B cell (primary cell): Measurements from ENCODE around the gene NAA60. TPM values are rescaled to one million over a fixed set of nuclear protein-coding genes. Genes with fewer than 3 reads are reported as not detected.
A peak's percentile ranks its signal among the peaks of the same experiment; 100 is the strongest.

Experiments used
- ATAC-seq: fragments of 200-7000 bp; cut with Tn5 transposase; one replicate; pipeline ENCODE4 v1.10.0; 2021; ENCODE audit warnings: low read depth, mild to moderate bottlenecking, moderate number of reproducible peaks, moderate library complexity
- CTCF ChIA-PET: fragments of 350-600 bp; sonication (Branson Sonifier 250); formaldehyde crosslinking; loops from one replicate; lab custom pipeline; 2021; ENCODE audit warnings: antibody characterized with exemption, inconsistent platforms; lab: Charles Lee
- POLR2A ChIA-PET: fragments of 350-600 bp; sonication (Branson Sonifier 250); formaldehyde crosslinking; loops from one replicate; lab custom pipeline; 2021; ENCODE audit warnings: antibody characterized with exemption; lab: Charles Lee
- DNase-seq: peaks from one replicate; pipeline ENCODE4 v3.0.0; 2013
- H2AFZ ChIP-seq: 2 replicates; pipeline ENCODE4 v1.6.1; 2012; ENCODE audit warnings: mild to moderate bottlenecking, low read depth, low read length; ENCODE audit not compliant: insufficient read depth, poor library complexity, severe bottlenecking
- H3K27ac ChIP-seq, 2 donors: 1 replicate in 1 of 2; 2 replicates in 1 of 2; pipeline ENCODE4 v1.5.1; 2012 to 2013; ENCODE audit warnings: low read length in 2 of 2, mild to moderate bottlenecking in 2 of 2, moderate library complexity in 1 of 2
- H3K27me3 ChIP-seq, 4 experiments: fragments of 200-600 bp in 1 of 4; sonication (generic) in 1 of 4; replicated peaks in 1 of 4; 1 replicate in 2 of 4; 2 replicates in 2 of 4; pipeline versions ENCODE4 v1.6.1 to v1.7.0; 2013 to 2016; ENCODE audit warnings: low read length in 3 of 4, mild to moderate bottlenecking in 2 of 4, mixed read lengths in 1 of 4, moderate library complexity in 1 of 4; ENCODE audit not compliant: insufficient read depth in 4 of 4, control insufficient read depth in 3 of 4; ENCODE audit errors: control extremely low read depth in 1 of 4
- H3K36me3 ChIP-seq, 2 experiments: replicated peaks in 1 of 2; 1 replicate in 1 of 2; 2 replicates in 1 of 2; pipeline versions ENCODE4 v1.6.1 to v1.7.1; 2013; ENCODE audit warnings: low read length in 1 of 2; ENCODE audit not compliant: insufficient read depth in 2 of 2, control insufficient read depth in 1 of 2; ENCODE audit errors: control extremely low read depth in 1 of 2, extremely low read depth in 1 of 2
- H3K4me1 ChIP-seq, 2 donors: fragments of 200-600 bp in 1 of 2; sonication (generic) in 1 of 2; 1 replicate in 1 of 2; 2 replicates in 1 of 2; pipeline versions ENCODE4 v1.5.1 to v1.6.1; 2013 to 2017; ENCODE audit warnings: low read length in 2 of 2; ENCODE audit not compliant: control insufficient read depth in 2 of 2, insufficient read depth in 2 of 2
- H3K4me2 ChIP-seq: replicated peaks from 2 replicates; pipeline ENCODE3; 2012; ENCODE audit warnings: mild to moderate bottlenecking, low read depth, low read length; ENCODE audit not compliant: poor library complexity, severe bottlenecking
- H3K4me3 ChIP-seq, 5 experiments: fragments of 200-600 bp in 1 of 5; sonication (generic) in 1 of 5; 1 replicate in 3 of 5; 2 replicates in 2 of 5; pipeline versions ENCODE4 v1.5.1 to v1.7.0; 2011 to 2016; ENCODE audit warnings: low read length in 4 of 5, mild to moderate bottlenecking in 4 of 5, low read depth in 2 of 5, control low read depth in 1 of 5, moderate library complexity in 1 of 5; ENCODE audit not compliant: insufficient read depth in 1 of 5; ENCODE audit errors: control extremely low read depth in 1 of 5, extremely low read depth in 1 of 5
- H3K79me2 ChIP-seq: fragments of 200-600 bp; sonication (generic); one replicate; pipeline ENCODE4 v1.6.0; 2016; ENCODE audit warnings: low read length; ENCODE audit not compliant: control insufficient read depth, insufficient read depth
- H3K9ac ChIP-seq: fragments of 200-600 bp; sonication (generic); 2 replicates; pipeline ENCODE4 v1.6.1; 2017; ENCODE audit warnings: mild to moderate bottlenecking, low read length, moderate library complexity
- H3K9me3 ChIP-seq, 3 donors: one replicate each; pipeline versions ENCODE4 v1.6.1 to v1.7.1; 2013; ENCODE audit warnings: low read length in 2 of 3; ENCODE audit not compliant: control insufficient read depth in 2 of 3, insufficient read depth in 1 of 3; ENCODE audit errors: control extremely low read depth in 1 of 3
- H4K20me1 ChIP-seq: 2 replicates; pipeline ENCODE4 v1.6.0; 2012; ENCODE audit warnings: mild to moderate bottlenecking, low read length; ENCODE audit not compliant: insufficient read depth, control insufficient read depth, poor library complexity, severe bottlenecking
- H3K27ac Mint-ChIP-seq: one replicate; pipeline ENCODE4 v1.8.0; 2021; ENCODE audit warnings: mixed read lengths
- H3K27me3 Mint-ChIP-seq: one replicate; pipeline ENCODE4 v1.8.0; 2021; ENCODE audit warnings: mixed read lengths
- H3K4me1 Mint-ChIP-seq: one replicate; pipeline ENCODE4 v1.8.0; 2021; ENCODE audit warnings: mixed read lengths
- H3K4me3 Mint-ChIP-seq: one replicate; pipeline ENCODE4 v1.8.0; 2021; ENCODE audit warnings: mixed read lengths
- H3K9me3 Mint-ChIP-seq: one replicate; pipeline ENCODE4 v1.8.0; 2022; ENCODE audit warnings: mixed read lengths; ENCODE audit not compliant: insufficient read depth
- CTCF ChIP-seq: fragments of 200-600 bp; IDR thresholded peaks from one replicate; pipeline ENCODE4 v1.8.0; 2022; ENCODE audit warnings: antibody characterized with exemption, mild to moderate bottlenecking
- EZH2 ChIP-seq: IDR thresholded peaks from 2 replicates; pipeline ENCODE4 v1.6.1; 2012; ENCODE audit warnings: borderline replicate concordance, low read depth, mild to moderate bottlenecking, moderate library complexity, low read length; ENCODE audit not compliant: insufficient read depth, poor library complexity, severe bottlenecking
- WGBS: methylation state at CpG from one replicate; pipeline ENCODE4 v1.1.5; 2013; ENCODE audit warnings: missing lambda C conversion rate; ENCODE audit not compliant: insufficient coverage; 5-methylcytosine and 5-hydroxymethylcytosine counted together
- intact Hi-C: fragments of 100-400 bp; cut with micrococcal nuclease; formaldehyde crosslinking; loops from one replicate; pipeline ENCODE4 v1.10.0; 2022
- polyA plus RNA-seq: library from polyadenylated mRNA; depleted of rRNA; stranded (reverse); fragments of >200 nt; gene quantifications from 2 replicates; pipeline ENCODE4 v1.2.3, GENCODE V29; 2012
- total RNA-seq, 2 donors: library from RNA; stranded (reverse); fragments of 120-200 nt in 1 of 2; gene quantifications; 1 replicate in 1 of 2; 2 replicates in 1 of 2; pipeline versions ENCODE4 v1.2.3 to v1.2.4, GENCODE V29; 2013 to 2022

NAA60 gene
- total and polyA plus RNA-seq, 2 donors (not counting 1 experiment from before 2014, with no cell fraction given), result 50.9 to 54.3 TPM

GRCh38 chr16:3454093-3454492 lies 10.6 kb downstream of the NAA60 start:
- H3K4me1 Mint-ChIP-seq, result peaks cover 20% of the 10 kb centered on the region
- no peaks in the 10 kb centered on the region for H3K27me3 ChIP-seq
- no peaks in the 10 kb centered on the region for H4K20me1 ChIP-seq
- H2AFZ ChIP-seq, result no peak overlapping the region
- intact Hi-C loops, result no loop called here
- ATAC-seq (no peak), DNase-seq (no peak)
- H3K4me3 ChIP-seq, result no peak overlapping the region
- H3K36me3 ChIP-seq, result peaks cover 0 to 3% of the 10 kb centered on the region in 2 experiments
- peaks cover 13 to 16% of the 10 kb centered on the region in 2 donors for H3K4me1 ChIP-seq
- no peak overlapping the region for H3K27ac ChIP-seq
- H3K27ac Mint-ChIP-seq, result no peak overlapping the region
- H3K27me3 Mint-ChIP-seq, result no peaks in the 10 kb centered on the region
- no peak overlapping the region for H3K4me2 ChIP-seq
- no peak overlapping the region for H3K9ac ChIP-seq
- POLR2A ChIA-PET, result no interaction called here
- H3K9me3 ChIP-seq, result no peaks in the 10 kb centered on the region
- WGBS, result 100% methylated on average over 4 of the region's 5 CpGs
- no peak overlapping the region for H3K4me3 Mint-ChIP-seq
- TF ChIP-seq CTCF (no peak), EZH2 (no peak)
- CTCF ChIA-PET, result no interaction called here
- H3K79me2 ChIP-seq, result peaks cover 22% of the 10 kb centered on the region
- H3K9me3 Mint-ChIP-seq, result no peaks in the 10 kb centered on the region

GRCh38 chr16:3454631-3455147 lies 11.2 kb downstream of the NAA60 start:
- peaks cover 3% of the 10 kb centered on the region for H4K20me1 ChIP-seq
- intact Hi-C loops, result loop anchor here (5.0 kb wide), 3 partner anchors 158 to 818 kb away; partner anchors contain the start of genes SLX4 and TFAP4
- Mint-ChIP-seq H3K27ac (no peak overlapping the region), H3K4me1 (peaks cover 25% of the 10 kb centered on the region), H3K4me3 (peak overlapping the region; percentile 6), H3K9me3 (no peaks in the 10 kb centered on the region), H3K27me3 (no peaks in the 10 kb centered on the region)
- no peak overlapping the region for H3K4me2 ChIP-seq
- H3K9ac ChIP-seq, result no peak overlapping the region
- H3K79me2 ChIP-seq, result peaks cover 28% of the 10 kb centered on the region
- H3K27me3 ChIP-seq, result no peaks in the 10 kb centered on the region
- no peaks in the 10 kb centered on the region for H3K9me3 ChIP-seq
- TF ChIP-seq CTCF (no peak), EZH2 (no peak)
- ATAC-seq (no peak), DNase-seq (no peak)
- WGBS, result 96% methylated on average over 5 of the region's 10 CpGs
- H2AFZ ChIP-seq, result no peak overlapping the region
- no peak overlapping the region for H3K4me3 ChIP-seq
- CTCF ChIA-PET, result no interaction called here
- no peak overlapping the region for H3K27ac ChIP-seq
- POLR2A ChIA-PET, result no interaction called here
- peaks cover 19 to 22% of the 10 kb centered on the region in 2 donors for H3K4me1 ChIP-seq
- H3K36me3 ChIP-seq, result peaks cover 0 to under 1% of the 10 kb centered on the region in 2 experiments
